Left kidney (tissue), 2 donors: Measurements from ENCODE around the gene CCL18. TPM values are rescaled to one million over a fixed set of nuclear protein-coding genes. Genes with fewer than 3 reads are reported as not detected.
"Not testable (repeated sequence)": the region's sequence is repeated elsewhere in the genome, so short reads cannot be mapped to it uniquely, and the experiment has no call there.

Experiments used
- DNase-seq: peaks from one replicate; pipeline ENCODE4 v3.0.0-alpha.2; 2013
- polyA plus RNA-seq: library from polyadenylated mRNA; unstranded; fragments of 120-200 nt; gene quantifications from one replicate; pipeline ENCODE4 v1.2.1, GENCODE V29; 2013; ENCODE audit not compliant: insufficient read length

The CCL18 gene
- polyA plus RNA-seq, 1 donor = not detected

GRCh38 chr17:36071751-36072150 lies 7.7 kb downstream of the CCL18 start:
- DNase-seq = no peak

DNA sequence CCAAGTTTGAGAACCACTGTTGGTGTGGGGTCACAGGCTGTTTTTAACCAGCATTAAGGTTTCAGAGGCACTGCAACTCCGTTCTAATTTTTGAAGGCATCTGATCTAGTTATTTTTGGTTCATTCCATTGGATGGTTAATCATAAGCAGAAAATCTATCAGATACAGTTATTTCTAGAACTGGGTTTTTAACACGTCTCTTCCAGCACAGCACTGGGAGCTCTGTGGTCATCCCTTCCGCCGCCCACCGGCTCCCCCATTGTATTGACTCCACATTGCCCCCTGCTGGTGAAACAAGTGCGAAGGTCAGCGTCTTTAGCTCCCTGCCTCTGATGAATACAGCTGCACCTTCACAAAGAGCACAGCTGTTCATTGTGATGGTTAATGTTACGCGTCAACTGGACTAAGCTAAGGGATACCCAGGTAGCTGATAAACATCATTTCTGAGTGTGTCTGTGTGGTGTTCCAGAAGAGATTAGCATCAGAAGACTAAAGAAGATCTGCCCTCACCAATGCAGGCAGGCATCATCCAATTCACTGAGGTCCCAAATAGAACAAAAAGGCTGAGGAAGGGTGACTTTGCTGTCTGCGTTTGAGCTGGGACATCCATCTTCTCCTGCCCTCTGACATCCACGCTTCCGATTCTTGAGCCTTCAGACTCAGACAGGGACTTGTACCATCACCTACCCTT lies 8.5 kb downstream of the CCL18 start:
- peak; percentile 34 for DNase-seq

- no peak for DNase-seq
These were observed 10.3 kb downstream of the CCL18 start for GRCh38 chr17:36074365-36074764.

- DNase-seq = not testable (repeated sequence)
These were observed 17.8 kb downstream of the CCL18 start for GRCh38 chr17:36081681-36082471.

- DNase-seq = not testable (repeated sequence)
These were observed 18.5 kb downstream of the CCL18 start for GRCh38 chr17:36082482-36083120.

DNA sequence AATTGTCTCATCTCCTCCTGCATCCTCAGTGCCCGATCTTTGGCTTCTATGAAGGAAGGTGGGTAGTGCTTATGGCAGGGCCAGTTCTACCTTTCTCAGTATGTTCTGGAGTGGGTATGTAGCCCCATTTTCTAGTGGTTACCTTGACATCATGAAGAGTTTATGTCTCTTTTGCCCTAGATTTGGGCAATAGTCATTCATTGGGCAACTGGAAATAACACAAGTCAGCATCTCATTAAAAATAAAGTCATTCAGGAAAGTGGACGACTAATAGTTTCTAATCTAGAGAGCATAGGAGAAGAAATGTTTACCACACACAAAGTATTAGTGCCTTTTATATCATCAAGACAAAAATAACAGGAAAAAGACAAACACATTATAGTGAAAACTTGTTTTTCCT lies 19.6 kb downstream of the CCL18 start:
- DNase-seq = not testable (repeated sequence)

GRCh38 chr17:36085765-36086164 lies 21.7 kb downstream of the CCL18 start:
- no peak for DNase-seq

- DNase-seq = no peak
These were observed 22.7 kb downstream of the CCL18 start for GRCh38 chr17:36086791-36087190.

GRCh38 chr17:36087471-36087870 lies 23.4 kb downstream of the CCL18 start:
- not testable (repeated sequence) for DNase-seq

DNA sequence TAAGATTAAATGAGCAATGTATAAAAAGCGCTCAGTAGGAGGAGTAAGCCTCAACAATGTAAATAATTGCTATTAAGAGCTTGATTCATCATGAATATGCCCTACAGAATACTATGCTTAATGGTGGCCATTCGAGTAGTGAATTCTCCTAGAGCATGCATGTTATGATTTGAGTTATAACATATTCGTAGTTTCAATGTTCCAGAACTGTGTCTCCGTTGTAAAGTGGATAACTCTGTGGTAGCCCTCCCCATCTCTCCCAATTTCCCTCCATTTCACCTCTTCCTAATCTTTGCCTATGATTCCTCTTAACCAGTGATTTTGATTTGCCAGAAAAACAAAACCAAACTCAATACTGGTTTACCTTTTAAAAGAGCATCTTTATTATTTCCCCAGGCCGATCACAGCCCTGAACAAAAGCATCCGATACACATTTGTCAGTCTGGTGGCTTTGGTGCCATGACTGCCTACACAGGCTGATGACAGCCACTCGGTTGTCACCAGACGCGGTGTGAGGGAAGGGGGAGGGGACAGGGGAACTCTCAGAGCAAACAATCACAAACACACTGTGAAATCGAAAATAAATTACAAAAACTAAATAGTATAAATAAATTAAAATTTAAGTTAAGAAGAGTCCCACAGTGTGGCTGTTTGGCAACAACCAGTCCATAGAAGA lies 24.0 kb downstream of the CCL18 start:
- DNase-seq = not testable (repeated sequence)

DNA sequence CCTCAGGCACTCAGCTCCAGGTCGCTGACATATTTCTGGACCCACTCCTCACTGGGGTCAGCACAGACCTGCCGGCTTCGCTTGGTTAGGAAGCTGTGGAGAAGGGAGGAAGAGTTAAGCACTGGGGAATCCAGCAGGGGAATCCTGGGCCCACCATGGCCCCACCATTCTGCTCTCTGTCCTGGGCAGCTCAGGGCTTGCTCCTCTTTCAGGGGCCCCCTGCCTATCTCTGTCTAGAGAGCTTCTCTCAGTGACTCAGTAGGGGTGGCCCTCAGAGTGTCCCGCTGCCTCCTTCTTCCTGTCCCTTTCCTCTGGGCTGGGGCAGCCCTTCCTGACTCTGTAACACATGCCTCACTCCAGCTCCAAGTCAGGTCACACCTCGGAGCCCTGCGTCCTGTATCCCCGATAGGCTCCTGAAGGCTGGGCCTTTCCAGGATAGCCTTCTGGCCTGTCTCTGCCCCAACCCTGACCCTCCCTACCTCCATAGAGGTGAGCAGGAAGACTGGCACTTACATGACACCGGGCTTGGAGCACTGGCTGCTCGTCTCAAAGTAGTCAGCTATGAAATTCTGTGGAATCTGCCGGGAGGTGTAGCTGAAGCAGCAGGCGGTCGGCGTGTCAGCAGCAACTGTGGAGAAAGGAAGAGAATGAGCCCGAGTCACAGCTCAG lies 24.7 kb downstream of the CCL18 start:
- DNase-seq = no peak

DNA sequence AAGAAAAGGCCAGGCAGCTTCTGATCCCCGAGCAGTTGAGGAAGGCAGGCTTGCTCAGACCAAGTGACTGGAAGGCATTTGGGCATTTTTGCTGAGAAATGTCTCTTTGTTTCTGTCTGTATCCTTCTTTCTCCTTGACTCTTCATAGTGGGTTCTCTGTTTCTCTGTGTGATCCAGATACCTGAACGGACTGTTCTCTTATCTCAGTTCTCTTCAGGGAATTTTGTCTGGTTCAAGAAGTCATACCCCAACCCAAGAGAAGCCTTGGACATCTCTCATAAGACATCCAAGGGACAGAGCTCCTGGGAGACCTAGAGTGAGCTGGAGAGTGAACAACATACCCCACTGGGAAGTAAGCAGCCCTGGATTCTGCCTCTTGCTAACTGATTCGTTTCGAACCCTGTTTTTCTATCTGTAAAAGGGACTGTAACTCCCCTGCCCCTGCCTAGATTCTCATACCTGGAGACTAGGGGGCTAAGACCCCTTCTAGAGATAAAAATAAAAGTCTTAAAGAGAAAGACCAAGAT lies 25.3 kb downstream of the CCL18 start:
- no peak for DNase-seq

- DNase-seq = no peak
These were observed 26.1 kb downstream of the CCL18 start, which contains the start of gene CCL3 for GRCh38 chr17:36089888-36090836. Gene CCL3, minus strand, starts transcription at chr17:36090143. Its CDS starts 85 bp downstream, at chr17:36090058.

GRCh38 chr17:36092230-36092629 lies 28.2 kb downstream of the CCL18 start:
- no peak for DNase-seq

GRCh38 chr17:36092715-36093114 lies 28.6 kb downstream of the CCL18 start:
- not testable (repeated sequence) for DNase-seq

- DNase-seq = no peak
These were observed 30.2 kb downstream of the CCL18 start for GRCh38 chr17:36094232-36094631.

DNA sequence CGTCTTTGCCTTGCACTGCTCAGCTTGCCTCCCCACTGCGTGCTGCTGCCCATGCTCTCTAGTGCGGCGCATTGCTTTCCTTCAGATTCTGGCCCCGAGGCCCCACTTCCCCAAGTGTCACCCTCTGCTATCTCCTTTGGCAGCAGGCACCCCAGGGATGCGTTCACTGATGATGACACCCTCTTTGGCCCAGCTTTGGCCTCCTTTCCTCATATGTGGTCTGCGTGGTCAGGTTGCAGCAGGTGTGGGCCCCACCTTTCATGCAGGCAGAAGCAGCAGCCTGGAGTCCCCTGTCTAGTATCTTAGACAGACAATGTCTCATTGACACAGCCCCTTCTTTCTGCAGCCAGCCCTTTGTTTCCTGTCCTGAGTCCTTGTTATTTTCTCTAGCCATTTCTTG lies 30.7 kb downstream of the CCL18 start:
- no peak for DNase-seq

GRCh38 chr17:36095992-36096391 lies 31.9 kb downstream of the CCL18 start:
- no peak for DNase-seq

GRCh38 chr17:36099004-36099403 lies 34.9 kb downstream of the CCL18 start:
- DNase-seq = not testable (repeated sequence)

DNA sequence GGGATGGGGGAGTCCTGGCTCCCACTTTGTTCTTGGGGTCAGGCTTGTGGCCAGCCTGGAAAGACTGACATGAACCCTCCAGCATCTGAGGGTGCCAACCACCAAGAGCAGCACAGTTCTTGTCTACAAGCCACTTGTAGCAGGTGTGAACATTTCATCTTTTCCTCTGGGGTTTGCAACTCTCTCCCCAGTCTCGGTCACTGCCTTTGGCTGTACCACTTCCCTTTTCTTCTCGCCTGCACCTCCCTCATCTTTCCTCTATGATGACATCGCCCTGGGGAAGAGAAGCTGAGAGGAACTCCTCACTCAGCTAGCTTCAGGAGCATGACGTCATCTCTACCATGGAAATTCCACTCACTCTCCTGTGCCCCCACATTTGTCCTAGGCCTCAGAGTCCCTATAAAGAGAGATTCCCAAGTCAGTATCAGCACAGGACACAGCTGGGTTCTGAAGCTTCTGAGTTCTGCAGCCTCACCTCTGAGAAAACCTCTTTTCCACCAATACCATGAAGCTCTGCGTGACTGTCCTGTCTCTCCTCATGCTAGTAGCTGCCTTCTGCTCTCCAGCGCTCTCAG lies 39.4 kb downstream of the CCL18 start, which contains the start of gene CCL4:
TSS of gene CCL4 (plus strand) at position 427 of the 575 bp plus-strand sequence. CDS start at position 506, 79 bp downstream.
- not testable (repeated sequence) for DNase-seq
